Mesenchymal stem cell (in vitro differentiated cells and primary cell): ENCODE data around the gene NPTN.

Source experiments
- DNase-seq: peaks from one replicate; pipeline ENCODE4 v3.0.0-alpha.2; 2013
- H2AFZ ChIP-seq: one replicate; pipeline ENCODE4 v1.6.1; 2013; ENCODE audit warnings: low read depth, mild to moderate bottlenecking, control low read depth, inconsistent platforms, low read length, moderate library complexity
- H2AK5ac ChIP-seq: 2 replicates; pipeline ENCODE4 v1.6.1; 2013; ENCODE audit warnings: low read length, moderate library complexity, mild to moderate bottlenecking, inconsistent platforms; ENCODE audit not compliant: severe bottlenecking
- H2BK120ac ChIP-seq: one replicate; pipeline ENCODE4 v1.6.1; 2013; ENCODE audit warnings: low read depth, mild to moderate bottlenecking, inconsistent platforms, low read length, moderate library complexity
- H2BK12ac ChIP-seq, 2 experiments: one replicate each; pipeline ENCODE4 v1.6.1; 2013; ENCODE audit warnings: inconsistent platforms in 2 of 2, low read length in 2 of 2, mild to moderate bottlenecking in 2 of 2, moderate library complexity in 2 of 2, control low read depth in 1 of 2
- H2BK15ac ChIP-seq: one replicate; pipeline ENCODE4 v1.6.1; 2013; ENCODE audit warnings: mild to moderate bottlenecking, low read depth, inconsistent platforms; ENCODE audit not compliant: poor library complexity, severe bottlenecking
- H2BK5ac ChIP-seq: 2 replicates; pipeline ENCODE4 v1.6.1; 2013; ENCODE audit warnings: low read depth, mild to moderate bottlenecking, low read length, control low read depth, inconsistent platforms; ENCODE audit not compliant: poor library complexity, severe bottlenecking
- H3K14ac ChIP-seq, 2 experiments: one replicate each; pipeline ENCODE4 v1.6.1; 2013; ENCODE audit warnings: inconsistent platforms in 2 of 2, low read length in 2 of 2, control low read depth in 1 of 2, mild to moderate bottlenecking in 1 of 2, moderate library complexity in 1 of 2
- H3K18ac ChIP-seq, 2 experiments: one replicate each; pipeline ENCODE4 v1.6.1; 2013; ENCODE audit warnings: inconsistent platforms in 2 of 2, low read length in 2 of 2, control low read depth in 1 of 2, low read depth in 1 of 2, mild to moderate bottlenecking in 1 of 2
- H3K23ac ChIP-seq, 2 experiments: one replicate each; pipeline ENCODE4 v1.6.1; 2013; ENCODE audit warnings: inconsistent platforms in 2 of 2, low read length in 2 of 2, mild to moderate bottlenecking in 2 of 2, moderate library complexity in 2 of 2, control low read depth in 1 of 2
- H3K27ac ChIP-seq: 2 replicates; pipeline ENCODE4 v1.5.1; 2013; ENCODE audit warnings: mild to moderate bottlenecking, moderate library complexity, low read length, control low read depth, inconsistent platforms; ENCODE audit not compliant: poor library complexity, severe bottlenecking
- H3K27me3 ChIP-seq, 2 experiments: 2 replicates each; pipeline versions ENCODE4 v1.6.1 to v1.7.0; 2013; ENCODE audit warnings: low read length in 2 of 2, mild to moderate bottlenecking in 2 of 2, moderate library complexity in 2 of 2, control low read depth in 1 of 2, inconsistent platforms in 1 of 2; ENCODE audit not compliant: control insufficient read depth in 1 of 2, insufficient read depth in 1 of 2
- H3K36me3 ChIP-seq, 2 experiments: 2 replicates each; pipeline versions ENCODE4 v1.6.1 to v1.7.0; 2013; ENCODE audit warnings: low read length in 2 of 2, control low read depth in 1 of 2, inconsistent platforms in 1 of 2, low read depth in 1 of 2, mild to moderate bottlenecking in 1 of 2; ENCODE audit not compliant: insufficient read depth in 2 of 2, control insufficient read depth in 1 of 2
- H3K4ac ChIP-seq, 2 experiments: one replicate each; pipeline ENCODE4 v1.6.1; 2013; ENCODE audit warnings: inconsistent platforms in 2 of 2, low read length in 2 of 2, mild to moderate bottlenecking in 2 of 2, moderate library complexity in 2 of 2, control low read depth in 1 of 2, low read depth in 1 of 2
- H3K4me1 ChIP-seq: 2 replicates; pipeline ENCODE4 v1.6.1; 2013; ENCODE audit warnings: low read depth, low read length, control low read depth; ENCODE audit not compliant: control insufficient read depth, insufficient read depth
- H3K4me2 ChIP-seq: 2 replicates; pipeline ENCODE4 v1.6.1; 2013; ENCODE audit warnings: low read length, mild to moderate bottlenecking, inconsistent platforms; ENCODE audit not compliant: poor library complexity, severe bottlenecking
- H3K4me3 ChIP-seq, 2 experiments: 2 replicates each; pipeline versions ENCODE4 v1.5.1 to v1.7.0; 2013; ENCODE audit warnings: low read length in 2 of 2, mild to moderate bottlenecking in 2 of 2, control low read depth in 1 of 2, low read depth in 1 of 2; ENCODE audit not compliant: insufficient read depth in 1 of 2
- H3K79me1 ChIP-seq: replicated peaks from 2 replicates; pipeline ENCODE4 v1.6.1; 2013; ENCODE audit warnings: mild to moderate bottlenecking, control low read depth, low read length, inconsistent platforms; ENCODE audit not compliant: poor library complexity, severe bottlenecking
- H3K9ac ChIP-seq: 2 replicates; pipeline ENCODE4 v1.7.0; 2013; ENCODE audit warnings: mild to moderate bottlenecking, low read length, moderate library complexity
- H3K9me3 ChIP-seq: 2 replicates; pipeline ENCODE4 v1.7.0; 2013; ENCODE audit warnings: mild to moderate bottlenecking, low read length; ENCODE audit not compliant: control insufficient read depth
- H4K8ac ChIP-seq: one replicate; pipeline ENCODE4 v1.6.1; 2013; ENCODE audit warnings: inconsistent platforms, mild to moderate bottlenecking, low read length, moderate library complexity
- H4K91ac ChIP-seq: one replicate; pipeline ENCODE4 v1.6.1; 2013; ENCODE audit warnings: mild to moderate bottlenecking, low read length, inconsistent platforms
- WGBS: methylation state at CpG from one replicate; pipeline ENCODE4 v1.1.7; 2013; ENCODE audit warnings: mixed read lengths; 5-methylcytosine and 5-hydroxymethylcytosine counted together

The NPTN gene

GRCh38 chr15:73681063-73681462 is 47.9 kb upstream of the NPTN start:
- Histone ChIP-seq H2AK5ac (no peak overlapping the region), H3K14ac (no peak overlapping the region), H2BK120ac (no peak overlapping the region), H3K9ac (no peak overlapping the region), H3K4me1 (peaks cover 9% of the 10 kb centered on the region), H3K4me3 (no peak overlapping the region), H3K9me3 (no peaks in the 10 kb centered on the region), H4K8ac (no peak overlapping the region), H2BK12ac (no peak overlapping the region), H2BK15ac (no peak overlapping the region), H3K18ac (no peak overlapping the region), H3K36me3 (no peaks in the 10 kb centered on the region), H3K4ac (no peak overlapping the region), H4K91ac (no peak overlapping the region), H2AFZ (no peak overlapping the region), H3K27ac (no peak overlapping the region), H3K79me1 (peaks cover 6% of the 10 kb centered on the region), H3K4me2 (no peak overlapping the region), H3K23ac (no peak overlapping the region), H2BK5ac (no peak overlapping the region), H3K27me3 (peaks cover 8% of the 10 kb centered on the region in 2 experiments)
- WGBS = 84% methylated on average over 3 of the region's 3 CpGs
- no peak for DNase-seq

GRCh38 chr15:73680549-73680948 is 47.4 kb upstream of the NPTN start:
- no peak overlapping the region for H4K8ac ChIP-seq
- no peak overlapping the region for H2BK15ac ChIP-seq
- H2AK5ac ChIP-seq = no peak overlapping the region
- H3K9ac ChIP-seq = no peak overlapping the region
- H3K79me1 ChIP-seq = peaks cover 4% of the 10 kb centered on the region
- H3K23ac ChIP-seq = no peak overlapping the region
- no peak overlapping the region for H3K4me2 ChIP-seq
- DNase-seq = no peak
- H3K9me3 ChIP-seq = no peaks in the 10 kb centered on the region
- H3K18ac ChIP-seq = no peak overlapping the region
- H3K4ac ChIP-seq = no peak overlapping the region
- H2BK5ac ChIP-seq = no peak overlapping the region
- no peak overlapping the region for H2BK12ac ChIP-seq
- H2BK120ac ChIP-seq = no peak overlapping the region
- H2AFZ ChIP-seq = no peak overlapping the region
- no peak overlapping the region for H3K4me3 ChIP-seq
- H4K91ac ChIP-seq = no peak overlapping the region
- H3K14ac ChIP-seq = no peak overlapping the region
- H3K4me1 ChIP-seq = peaks cover 5% of the 10 kb centered on the region
- H3K36me3 ChIP-seq = no peaks in the 10 kb centered on the region
- H3K27me3 ChIP-seq = peaks cover 8 to 9% of the 10 kb centered on the region in 2 experiments
- no peak overlapping the region for H3K27ac ChIP-seq
- WGBS = 91% methylated on average over 1 of the region's 2 CpGs

- no peak overlapping the region for H3K4me2 ChIP-seq
- no peak overlapping the region for H3K14ac ChIP-seq
- 97% methylated on average over 6 of the region's 6 CpGs for WGBS
- H2BK5ac ChIP-seq = no peak overlapping the region
- no peak overlapping the region for H3K18ac ChIP-seq
- no peak overlapping the region for H2AFZ ChIP-seq
- no peak overlapping the region for H4K8ac ChIP-seq
- peak overlapping the region; percentile 30 for H3K9ac ChIP-seq
- peaks cover 5% of the 10 kb centered on the region for H3K4me1 ChIP-seq
- H2AK5ac ChIP-seq = no peak overlapping the region
- no peaks in the 10 kb centered on the region for H3K36me3 ChIP-seq
- H2BK15ac ChIP-seq = no peak overlapping the region
- no peak overlapping the region for H3K4ac ChIP-seq
- H3K4me3 ChIP-seq = no peak overlapping the region
- no peak overlapping the region for H3K23ac ChIP-seq
- H4K91ac ChIP-seq = no peak overlapping the region
- no peak overlapping the region for H2BK120ac ChIP-seq
- H3K9me3 ChIP-seq = no peaks in the 10 kb centered on the region
- peaks cover 4% of the 10 kb centered on the region for H3K79me1 ChIP-seq
- peaks cover 8 to 14% of the 10 kb centered on the region in 2 experiments for H3K27me3 ChIP-seq
- no peak overlapping the region for H3K27ac ChIP-seq
- H2BK12ac ChIP-seq = no peak overlapping the region
- DNase-seq = no peak
Measured at GRCh38 chr15:73679964-73680363, 46.8 kb upstream of the NPTN start.

DNA sequence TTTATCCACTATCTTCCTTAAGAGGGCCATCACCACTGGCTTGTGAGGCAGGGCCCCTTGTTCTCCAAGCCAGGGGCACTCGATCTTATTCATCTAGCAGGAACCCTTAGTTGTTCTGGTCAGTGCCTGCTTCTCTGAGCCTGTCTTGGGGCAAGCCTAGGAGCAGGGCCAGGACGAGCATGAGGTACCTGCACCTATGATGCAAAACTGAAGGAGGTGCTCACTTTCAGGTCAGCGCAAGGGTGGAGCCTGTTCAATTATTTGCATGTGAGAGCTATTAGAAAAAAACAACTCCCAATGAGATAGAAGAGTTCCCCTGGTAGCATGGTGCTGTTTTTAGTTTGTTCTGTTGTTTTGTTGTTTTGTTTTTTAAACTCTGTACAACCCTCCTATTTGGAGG is 46.0 kb upstream of the NPTN start:
- Histone ChIP-seq H3K36me3 (no peaks in the 10 kb centered on the region), H3K9me3 (no peaks in the 10 kb centered on the region), H2BK12ac (no peak overlapping the region), H2AFZ (no peak overlapping the region), H3K18ac (no peak overlapping the region), H3K4me3 (no peak overlapping the region), H3K79me1 (no peaks in the 10 kb centered on the region), H3K23ac (no peak overlapping the region), H3K27ac (no peak overlapping the region), H2BK15ac (no peak overlapping the region), H3K9ac (peak overlapping the region; percentile 30), H4K91ac (no peak overlapping the region), H4K8ac (no peak overlapping the region), H2AK5ac (no peak overlapping the region), H3K4me1 (peaks cover 5% of the 10 kb centered on the region), H3K27me3 (peaks cover 8 to 19% of the 10 kb centered on the region in 2 experiments), H3K4ac (no peak overlapping the region), H3K14ac (no peak overlapping the region), H2BK5ac (no peak overlapping the region), H2BK120ac (no peak overlapping the region), H3K4me2 (no peak overlapping the region)
- DNase-seq = no peak
- 86% methylated on average over 3 of the region's 3 CpGs for WGBS
